ENCODE measurements around the gene SMARCC1. TPM values are rescaled to one million over a fixed set of nuclear protein-coding genes. Genes with fewer than 3 reads are reported as not detected.

The SMARCC1 gene
- polyA plus RNA-seq, 5 donors: 77.1 to 103 (median 98.2) TPM

- no peak for DNase-seq
Observed at GRCh38 chr3:47636921-47637320, 144.8 kb downstream of the SMARCC1 start.

DNA sequence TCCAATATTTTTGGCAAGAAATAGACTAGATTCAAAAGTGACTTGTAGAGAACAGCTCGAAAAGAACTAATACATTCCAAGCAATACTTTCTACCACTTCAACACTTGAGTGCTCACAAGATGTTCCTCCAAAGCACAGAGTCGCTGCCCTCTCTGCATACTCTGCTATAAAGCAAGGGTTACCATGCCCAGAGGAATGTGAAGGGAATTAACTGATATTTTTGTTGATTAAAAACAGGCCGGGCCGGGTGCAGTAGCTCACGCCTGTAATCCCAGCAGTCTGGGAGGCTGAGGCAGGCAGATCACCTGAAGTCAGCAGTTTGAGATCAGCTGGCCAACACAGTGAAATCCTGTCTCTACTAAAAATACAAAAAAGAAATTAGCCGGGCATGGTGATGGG is 145.5 kb downstream of the SMARCC1 start:
- DNase-seq: no peak

DNA sequence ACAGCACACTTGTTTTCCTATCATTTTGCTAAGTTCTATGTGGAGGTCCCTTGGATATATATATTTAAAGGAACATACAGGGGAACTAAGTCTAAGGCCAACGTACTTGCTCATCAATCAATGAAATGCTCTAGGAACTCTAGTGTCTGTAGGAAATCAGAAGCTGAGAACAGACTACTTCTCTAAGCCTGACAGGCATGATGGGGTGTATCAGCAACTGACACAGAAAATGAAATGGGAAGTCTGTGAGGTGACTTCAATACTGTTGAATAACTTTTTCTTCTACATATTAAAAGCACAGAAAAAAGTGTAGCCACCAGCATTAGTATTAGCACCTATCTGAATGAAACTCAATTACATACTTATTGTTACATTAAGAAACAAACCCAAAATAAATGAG is 146.2 kb downstream of the SMARCC1 start:
- DNase-seq: no peak

GRCh38 chr3:47634996-47635395 is 146.7 kb downstream of the SMARCC1 start:
- DNase-seq: no peak

DNA sequence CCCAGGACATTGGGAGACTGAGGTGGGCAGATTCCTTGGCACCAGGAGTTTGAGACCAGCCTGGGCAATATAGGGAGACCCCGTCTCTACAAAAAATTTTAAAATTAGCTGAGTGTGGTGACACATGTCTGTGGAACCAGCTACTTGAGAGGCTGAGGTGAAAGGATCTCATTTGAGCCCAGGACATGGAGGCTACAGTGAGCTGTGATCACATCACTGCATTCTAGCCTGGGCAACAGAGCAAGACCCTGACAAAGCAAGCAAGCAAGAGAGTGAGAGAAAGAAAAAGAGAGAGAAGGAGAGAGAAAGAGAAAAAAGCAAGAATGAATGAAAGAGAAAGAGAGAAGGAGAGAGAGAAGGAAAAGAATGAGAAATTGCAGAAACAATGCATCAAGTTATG is 150.9 kb downstream of the SMARCC1 start:
- no peak for DNase-seq

- no peak for DNase-seq
Observed at GRCh38 chr3:47629770-47630169, 151.9 kb downstream of the SMARCC1 start.

DNA sequence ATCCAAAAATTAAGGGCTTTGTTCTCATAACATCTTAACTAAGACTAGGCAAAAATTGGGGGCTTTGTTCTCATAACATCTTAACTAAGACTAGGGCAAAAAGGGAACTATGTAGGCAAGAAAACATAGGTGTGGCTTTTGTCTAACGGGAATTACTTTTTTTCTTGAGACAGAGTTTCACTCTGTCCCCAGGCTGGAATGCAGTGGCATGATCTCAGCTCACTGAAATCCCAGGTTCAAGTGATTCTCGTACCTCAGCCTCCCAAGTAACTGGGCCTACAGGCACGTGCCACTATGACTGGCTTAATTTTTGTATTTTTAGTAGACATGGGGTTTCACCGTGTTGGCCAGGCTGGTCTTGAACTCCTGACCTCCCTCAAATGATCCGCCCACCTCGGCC is 153.3 kb downstream of the SMARCC1 start:
- no peak for DNase-seq

DNA sequence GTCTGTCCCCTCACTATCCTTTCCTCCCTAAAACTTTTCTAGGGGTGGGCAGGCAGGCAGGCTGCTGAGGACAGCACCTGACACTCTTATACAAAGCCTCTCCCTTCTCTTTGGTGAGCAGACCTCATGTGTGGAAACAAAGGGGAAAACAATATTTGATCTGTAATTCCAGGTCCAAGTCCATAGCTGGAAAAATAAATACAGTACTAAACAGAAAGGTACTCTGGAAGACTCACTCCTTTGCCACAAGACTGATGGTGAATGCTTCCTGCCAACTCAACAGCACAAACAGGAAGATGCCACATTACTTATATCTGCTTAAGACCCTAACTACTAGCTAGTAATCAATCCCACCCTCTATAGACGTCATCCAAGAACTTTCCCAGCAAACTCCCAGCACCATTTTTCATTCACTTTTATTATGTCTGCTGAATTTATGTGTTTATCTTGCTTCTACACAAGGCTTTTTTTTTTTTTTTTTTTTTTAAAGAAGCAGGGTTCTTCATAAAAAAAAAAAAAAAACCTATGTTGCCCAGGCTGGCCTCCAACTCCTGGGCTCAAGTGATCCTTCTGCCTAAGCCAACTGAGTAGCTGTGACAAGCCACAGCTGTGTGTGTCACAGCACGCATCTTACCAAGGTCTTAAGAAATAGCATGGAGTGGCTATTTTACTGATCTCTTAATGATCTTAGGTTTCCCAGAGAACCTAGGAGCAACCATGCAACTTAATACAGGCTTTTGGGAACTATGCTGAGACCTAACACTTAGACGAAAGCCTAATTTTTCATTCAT is 158.8 kb downstream of the SMARCC1 start:
- peak; percentile 35 to 42 for DNase-seq

- DNase-seq: no peak
Observed at GRCh38 chr3:47617086-47618010, 164.3 kb downstream of the SMARCC1 start.

DNA sequence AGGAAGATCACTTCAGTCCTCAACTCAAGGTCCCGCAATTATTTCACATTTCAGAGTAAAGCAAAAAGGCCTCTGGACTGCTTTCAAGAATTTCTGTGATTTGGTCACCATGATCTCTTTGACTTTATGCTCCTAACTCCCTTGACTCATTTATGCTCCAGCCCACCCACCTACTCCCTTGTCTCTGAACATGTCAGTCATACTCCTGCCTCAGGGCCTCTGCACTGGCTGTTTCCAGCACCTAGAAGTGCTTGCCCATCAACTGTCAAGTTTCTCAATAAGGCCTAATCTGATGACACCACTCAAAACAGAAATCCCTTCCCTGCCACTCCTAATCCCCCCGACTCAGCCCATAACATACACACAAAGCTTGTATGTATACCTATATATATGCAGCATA is 166.9 kb downstream of the SMARCC1 start:
- DNase-seq: no peak

DNA sequence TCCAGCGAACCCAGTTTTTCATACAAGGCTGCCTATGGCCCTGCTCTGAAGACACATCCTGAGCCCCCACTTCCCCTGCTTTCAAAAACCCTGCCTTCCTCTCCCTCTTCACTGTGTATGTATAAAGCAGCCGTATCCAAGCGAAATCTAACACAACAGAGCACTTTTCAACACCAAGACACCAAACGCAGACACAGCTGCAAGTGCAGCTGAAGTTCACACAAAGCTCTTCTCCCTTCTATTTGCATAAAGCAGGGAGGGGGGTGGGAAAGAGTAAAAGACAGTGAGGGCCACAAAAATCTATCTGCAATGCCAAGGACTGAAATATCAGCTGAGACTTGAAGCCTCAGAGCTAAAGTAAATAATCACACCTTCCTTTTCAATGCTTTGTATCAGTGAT is 168.0 kb downstream of the SMARCC1 start:
- DNase-seq: no peak

GRCh38 chr3:47612879-47613278 is 168.8 kb downstream of the SMARCC1 start:
- DNase-seq: no peak

- DNase-seq: peak; percentile 49 to 55
Observed at GRCh38 chr3:47612178-47612577, 169.5 kb downstream of the SMARCC1 start.

DNA sequence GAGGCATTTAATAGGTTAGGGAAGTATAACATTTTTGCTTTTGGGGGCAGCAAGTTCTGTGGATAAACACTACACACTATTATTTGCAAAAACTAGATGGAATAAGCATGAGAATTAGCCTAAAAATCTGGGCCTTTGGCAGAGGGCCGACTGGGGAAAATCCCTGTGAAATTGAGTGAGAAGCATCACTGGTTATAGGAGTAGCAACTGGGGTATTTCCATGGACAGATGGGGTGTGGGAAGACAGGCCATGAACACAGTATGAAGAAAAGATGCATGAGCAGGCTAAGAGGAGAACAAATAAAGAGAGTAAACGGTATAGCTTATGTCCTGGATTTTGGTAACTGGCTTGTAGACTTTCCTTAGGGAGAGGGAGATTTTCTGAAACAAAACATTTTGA is 170.1 kb downstream of the SMARCC1 start:
- DNase-seq: no peak

GRCh38 chr3:47610583-47610982 is 171.1 kb downstream of the SMARCC1 start:
- no peak for DNase-seq

- DNase-seq: no peak
Observed at GRCh38 chr3:47607335-47607734, 174.4 kb downstream of the SMARCC1 start.

- DNase-seq: no peak
Observed at GRCh38 chr3:47606165-47606564, 175.5 kb downstream of the SMARCC1 start.

- no peak for DNase-seq
Observed at GRCh38 chr3:47605652-47606051, 176.0 kb downstream of the SMARCC1 start.

- DNase-seq: no peak
Observed at GRCh38 chr3:47604145-47604544, 177.5 kb downstream of the SMARCC1 start.

GRCh38 chr3:47603332-47603731 is 178.4 kb downstream of the SMARCC1 start:
- no peak for DNase-seq

GRCh38 chr3:47601281-47601680 is 180.4 kb downstream of the SMARCC1 start:
- no peak for DNase-seq

GRCh38 chr3:47594792-47595191 is 186.9 kb downstream of the SMARCC1 start:
- DNase-seq: no peak

Measured in right lung (tissue), 5 donors.